CMK (cell line): Measurements from ENCODE around the gene ZNF22.

Experiments used
- DNase-seq: peaks from one replicate; pipeline ENCODE4 v3.0.0-alpha.2; 2010; ENCODE audit warnings: low read depth

ZNF22 gene

DNA sequence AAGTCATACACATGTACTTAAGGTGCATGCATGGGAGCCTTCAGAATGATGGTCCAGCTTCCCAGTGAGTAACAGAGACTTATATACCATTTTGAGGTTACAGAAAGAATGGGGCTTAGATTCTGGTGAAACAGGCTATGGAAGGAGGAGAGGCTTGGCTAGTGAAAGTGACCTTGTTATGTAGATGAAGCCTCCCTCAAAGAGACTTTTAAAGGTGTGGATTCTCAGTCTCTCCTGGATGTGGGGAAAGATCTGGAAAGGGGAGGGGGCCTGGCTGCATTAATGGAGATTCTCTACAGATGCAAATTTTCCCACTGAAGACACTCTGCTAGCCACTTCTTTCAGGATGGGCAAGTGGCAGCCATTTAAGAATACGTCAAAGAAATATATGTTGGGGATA is 35.6 kb upstream of the ZNF22 start:
- DNase-seq, result no peak

DNA sequence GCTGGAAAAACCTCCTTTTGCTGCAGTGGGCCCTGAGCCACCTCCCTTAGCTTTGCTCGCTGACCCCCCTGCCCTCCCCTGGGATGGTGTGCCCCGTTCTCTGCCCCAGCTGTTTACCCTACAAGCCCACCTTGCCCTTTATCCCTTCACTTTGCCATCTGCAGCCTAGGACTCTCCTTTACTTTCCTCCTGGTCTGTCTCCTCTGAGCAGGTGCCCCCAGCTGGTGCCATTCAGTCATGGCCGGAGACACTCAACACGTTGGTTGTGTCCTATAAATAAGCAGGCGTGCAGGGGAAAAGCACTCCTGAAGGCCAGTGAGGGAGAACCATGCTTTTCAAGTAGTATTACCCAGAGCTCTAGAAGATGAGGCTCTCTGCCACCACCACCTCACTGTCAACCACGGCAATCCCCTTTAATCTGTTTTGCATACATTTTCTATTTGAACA is 35.0 kb upstream of the ZNF22 start:
- no peak for DNase-seq

DNA sequence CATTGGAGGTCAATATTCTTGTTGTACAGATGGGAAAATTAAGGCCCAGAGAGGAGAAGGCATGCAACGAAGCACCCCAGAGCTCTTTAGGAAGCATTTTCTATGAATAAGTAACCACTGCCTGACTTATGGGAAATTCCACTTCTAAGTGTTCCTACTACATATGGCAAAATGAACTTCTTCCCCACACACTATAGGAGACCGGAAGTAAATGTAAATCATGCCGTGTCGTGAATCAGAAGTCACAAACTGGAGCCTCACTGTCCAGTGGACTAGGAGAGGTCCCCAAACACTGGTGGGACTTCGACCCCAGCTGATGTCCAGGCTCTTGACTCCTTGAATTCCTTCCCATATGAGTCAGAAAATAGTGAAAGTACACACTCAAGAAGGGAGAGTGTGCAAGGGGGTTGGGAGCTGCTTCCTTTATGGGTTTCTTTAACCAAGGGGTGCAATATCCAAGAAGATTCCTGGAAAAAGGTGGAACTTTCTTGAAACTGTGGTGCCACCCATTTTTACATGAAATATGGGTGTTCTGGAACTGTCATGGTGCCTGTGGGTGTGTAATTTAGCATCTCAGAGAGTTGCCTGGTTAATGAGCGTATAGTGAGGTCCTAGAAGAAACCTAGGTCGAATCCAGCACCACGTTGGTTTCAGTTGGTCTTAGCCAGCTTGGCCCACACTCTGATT is 34.5 kb upstream of the ZNF22 start:
- no peak for DNase-seq

DNA sequence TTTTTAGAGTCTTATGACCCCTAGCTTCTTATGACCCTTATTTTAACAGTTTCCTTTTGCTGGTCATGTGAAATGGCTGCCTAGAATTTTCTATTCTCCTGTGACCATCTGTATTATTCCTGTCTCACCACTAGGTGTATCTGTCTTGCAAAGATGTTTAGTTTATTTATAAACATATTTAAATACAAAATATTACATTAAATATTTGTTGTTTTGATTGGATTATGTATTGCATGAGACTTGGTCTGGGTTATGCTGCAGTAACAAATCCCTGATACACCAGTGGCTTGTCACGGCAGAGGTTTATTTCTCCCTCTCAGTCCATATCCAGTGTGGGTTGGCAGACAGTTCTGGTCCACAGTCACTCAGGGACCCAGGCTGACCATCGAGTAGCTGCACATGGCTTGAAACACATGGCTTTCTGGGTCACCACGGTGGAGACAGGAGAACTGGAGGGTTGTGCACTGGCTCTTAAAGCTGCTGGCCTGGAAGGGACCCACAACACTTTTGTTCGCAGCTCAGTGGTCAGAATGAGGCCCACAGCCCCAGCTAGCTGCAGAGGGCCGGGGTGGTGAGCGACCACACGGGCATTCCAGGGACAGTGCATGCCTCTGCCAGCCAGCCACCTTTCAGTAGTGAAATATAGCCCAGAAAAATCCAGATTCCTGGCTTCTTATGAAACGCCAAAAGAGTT is 33.8 kb upstream of the ZNF22 start:
- no peak for DNase-seq

DNA sequence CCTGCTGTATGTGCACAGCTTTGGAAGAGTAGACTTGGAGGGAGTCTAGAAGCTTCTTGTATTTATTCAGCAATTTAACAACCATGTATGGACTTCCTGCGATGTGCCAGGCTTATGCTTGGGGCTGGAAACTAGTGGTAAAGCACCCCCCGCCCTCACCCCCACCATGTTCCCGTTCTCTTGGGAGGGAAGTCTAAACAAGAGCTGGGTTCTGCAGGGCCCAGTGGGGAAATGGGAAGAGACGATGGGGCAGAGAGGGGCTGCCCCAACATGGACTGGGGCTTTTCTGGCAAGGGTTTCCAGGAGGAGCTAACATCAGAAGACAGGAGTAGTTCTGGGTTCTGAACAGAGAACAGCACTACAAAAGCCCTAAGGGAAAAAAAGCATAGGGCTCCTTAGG is 33.1 kb upstream of the ZNF22 start:
- no peak for DNase-seq

DNA sequence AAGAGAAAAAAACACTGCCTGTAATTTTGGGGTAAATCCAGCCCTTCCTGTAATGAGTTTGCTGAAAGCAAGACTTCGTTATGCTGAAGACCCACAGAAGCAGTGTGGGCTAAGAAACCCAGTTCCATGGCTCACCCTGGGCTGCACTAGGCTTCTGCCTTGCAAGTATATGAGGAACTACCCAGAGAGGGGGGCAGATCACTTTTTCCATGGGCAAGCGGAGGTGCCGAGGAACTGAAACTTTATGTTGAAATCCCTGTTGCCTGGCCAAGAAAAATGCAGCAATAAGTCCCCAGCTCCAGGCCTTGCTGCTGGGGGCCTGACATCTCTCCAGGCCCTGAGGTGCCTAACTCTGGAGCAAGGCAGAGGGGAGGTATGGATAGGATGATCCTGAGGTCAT is 32.6 kb upstream of the ZNF22 start:
- no peak for DNase-seq

DNA sequence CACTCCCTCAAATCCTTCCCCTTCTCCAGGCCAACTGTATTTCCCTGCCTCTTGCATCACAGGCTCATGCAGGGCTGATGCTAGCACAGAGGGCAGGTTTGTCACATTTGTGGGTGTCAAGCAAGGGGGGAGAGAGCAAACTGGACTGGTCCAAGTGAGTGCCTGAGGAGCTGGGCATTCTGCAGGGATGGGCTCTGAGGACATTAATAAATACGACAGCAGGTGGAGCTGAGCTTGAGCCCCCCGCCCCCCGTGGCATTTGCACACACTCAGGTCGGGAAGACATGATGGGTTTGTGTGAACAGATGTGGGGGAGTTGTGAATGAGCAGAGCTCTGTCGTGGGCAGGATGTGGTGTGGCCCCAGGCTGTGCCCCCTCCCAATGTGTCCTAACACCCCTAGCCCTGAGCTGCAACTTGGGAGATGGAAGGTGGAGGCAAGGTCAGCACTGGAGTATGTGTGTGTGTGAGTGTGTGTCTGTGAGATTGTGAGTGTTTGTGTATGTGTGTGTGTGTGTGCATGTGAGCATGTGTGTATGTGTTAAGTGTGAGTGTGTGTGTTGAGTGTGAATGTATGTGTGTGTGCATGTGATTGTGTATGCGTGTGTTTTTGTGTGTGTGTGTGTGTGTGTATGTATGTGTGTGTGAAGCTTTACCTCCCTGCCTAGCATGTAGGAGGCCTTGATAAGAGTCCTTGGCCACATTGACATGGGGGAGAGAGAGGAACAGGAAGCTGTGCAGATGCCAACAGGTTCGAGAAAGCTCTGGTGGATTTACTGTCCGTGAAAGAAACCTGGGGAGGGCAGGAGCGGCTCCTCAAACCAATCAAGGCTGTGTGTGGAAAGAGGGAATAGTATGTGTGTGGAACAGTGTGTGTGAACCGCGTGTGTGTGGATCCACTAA is 32.0 kb upstream of the ZNF22 start:
- peak; percentile 61 for DNase-seq

DNA sequence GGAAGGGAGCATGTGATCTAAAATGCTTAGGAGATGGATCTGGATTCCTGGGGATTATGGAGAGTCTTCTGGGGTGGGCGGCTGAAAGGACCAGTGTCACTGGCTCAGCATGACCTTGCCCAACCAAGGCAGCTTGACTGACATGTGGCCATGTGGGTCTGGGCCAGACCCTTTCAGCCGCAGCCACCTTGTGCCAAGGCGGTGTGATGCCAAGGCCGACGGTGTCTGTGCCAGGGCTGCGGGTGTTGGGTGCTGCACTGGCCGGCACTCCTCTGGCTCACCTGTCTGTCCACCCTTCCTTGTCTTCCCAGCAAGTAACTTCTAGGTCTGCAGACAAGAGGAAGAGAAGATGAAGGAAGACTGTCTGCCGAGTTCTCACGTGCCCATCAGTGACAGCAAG is 30.9 kb upstream of the ZNF22 start:
- DNase-seq, result no peak

DNA sequence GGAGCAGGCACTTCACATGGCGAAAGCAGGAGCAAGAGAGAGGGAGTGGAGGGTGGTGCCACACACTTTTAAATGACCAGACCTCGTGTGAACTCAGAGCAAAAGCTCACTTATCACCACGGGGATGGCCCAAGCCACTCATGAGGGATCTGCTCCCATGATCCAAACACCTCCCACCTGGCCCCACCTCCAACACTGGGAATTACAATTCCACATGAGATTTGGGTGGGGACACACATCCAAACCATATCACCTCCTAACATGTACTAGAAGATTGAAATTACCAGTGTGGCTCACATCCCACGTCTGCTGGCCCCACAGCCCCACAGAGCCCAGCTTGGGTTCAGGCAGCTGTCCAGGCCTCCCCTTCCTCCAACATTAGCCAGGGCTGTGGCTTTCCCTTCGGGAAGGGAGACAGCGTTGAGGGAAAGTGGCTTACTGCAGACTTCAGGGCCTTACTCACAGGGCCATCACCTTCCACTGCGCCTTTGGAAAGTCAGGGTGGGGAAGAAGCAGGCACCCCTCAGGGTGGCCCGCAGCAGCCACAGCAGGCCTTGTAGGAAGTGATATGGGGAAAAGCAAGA is 29.8 kb upstream of the ZNF22 start:
- no peak for DNase-seq

DNA sequence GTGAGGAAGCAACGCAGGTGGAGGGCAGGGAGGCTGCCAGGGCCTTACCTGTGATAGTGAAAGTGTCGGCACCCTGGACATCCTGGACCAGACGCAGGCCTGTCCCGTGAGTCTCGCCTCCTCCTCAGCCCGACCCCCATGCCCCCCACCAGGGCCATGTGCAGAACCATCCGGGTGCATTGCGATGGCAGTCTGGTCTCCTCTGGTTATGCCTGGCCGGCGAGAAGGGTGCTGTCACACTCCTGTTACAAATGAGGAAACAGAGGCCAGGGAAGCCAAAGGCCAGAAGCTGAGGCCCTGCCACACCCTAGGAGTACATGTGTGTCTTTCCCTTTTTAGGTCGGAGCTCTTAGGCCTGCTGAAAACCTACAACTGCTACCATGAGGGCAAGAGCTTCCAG is 29.3 kb upstream of the ZNF22 start:
- no peak for DNase-seq

DNA sequence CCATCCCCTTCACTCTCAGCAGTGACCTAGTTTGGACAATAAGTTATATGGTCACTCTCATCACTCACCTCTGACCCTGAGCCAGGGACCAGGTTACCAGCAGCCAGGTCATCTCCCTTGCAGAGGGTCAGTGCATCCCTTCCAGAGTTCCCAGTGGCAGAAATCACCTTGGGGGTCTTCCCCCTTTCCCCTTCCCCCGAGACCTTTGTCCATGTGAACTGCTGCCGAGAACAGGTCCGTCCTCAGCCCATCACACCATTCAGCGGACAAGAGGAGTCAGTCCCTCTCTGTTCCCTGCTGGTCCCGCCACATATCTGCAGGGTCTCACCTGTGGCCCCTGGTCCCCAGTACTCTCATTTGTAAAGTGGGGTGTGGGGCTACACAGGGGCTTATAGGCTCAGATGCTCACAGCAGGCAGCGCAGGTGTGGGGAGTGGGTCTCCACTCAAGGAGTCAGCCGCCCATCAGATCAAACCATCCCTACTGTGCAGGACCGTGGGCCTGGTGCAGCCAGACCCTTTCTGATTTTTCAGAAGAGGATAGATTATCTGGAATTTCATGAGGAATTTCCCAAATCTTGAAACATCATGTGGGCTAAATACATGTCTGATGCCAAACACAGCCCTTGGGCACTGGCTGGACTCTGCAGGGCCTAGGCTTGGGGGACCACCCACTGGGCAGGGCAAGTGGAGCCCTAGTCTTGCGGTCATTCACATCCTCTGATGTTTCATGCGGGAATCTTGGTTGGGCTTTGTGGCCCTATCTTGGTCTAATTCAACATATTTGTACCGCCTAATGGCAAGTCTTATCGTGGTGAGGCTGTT is 28.6 kb upstream of the ZNF22 start:
- no peak for DNase-seq

DNA sequence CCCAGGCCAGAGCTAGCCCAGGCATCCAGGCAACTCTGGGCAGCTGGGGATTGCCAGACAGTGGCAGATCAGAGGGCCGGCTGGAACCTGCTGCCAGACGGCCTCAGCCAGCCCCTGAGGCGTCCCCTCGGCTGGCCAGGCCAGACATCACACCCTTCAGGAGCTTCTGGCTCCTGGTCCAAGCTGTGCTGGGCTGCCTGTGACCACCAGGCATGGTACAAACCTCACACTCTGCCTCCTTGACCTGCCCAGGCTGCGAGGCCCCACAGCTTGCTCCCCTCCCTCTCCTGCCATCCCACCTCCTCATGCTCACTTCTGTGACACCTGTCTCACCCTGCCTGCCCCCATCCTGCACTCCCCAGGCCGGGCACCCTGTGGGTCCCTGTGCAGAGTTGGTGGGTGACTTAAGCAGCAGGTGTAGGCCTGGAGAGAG is 27.8 kb upstream of the ZNF22 start:
- DNase-seq, result no peak

DNA sequence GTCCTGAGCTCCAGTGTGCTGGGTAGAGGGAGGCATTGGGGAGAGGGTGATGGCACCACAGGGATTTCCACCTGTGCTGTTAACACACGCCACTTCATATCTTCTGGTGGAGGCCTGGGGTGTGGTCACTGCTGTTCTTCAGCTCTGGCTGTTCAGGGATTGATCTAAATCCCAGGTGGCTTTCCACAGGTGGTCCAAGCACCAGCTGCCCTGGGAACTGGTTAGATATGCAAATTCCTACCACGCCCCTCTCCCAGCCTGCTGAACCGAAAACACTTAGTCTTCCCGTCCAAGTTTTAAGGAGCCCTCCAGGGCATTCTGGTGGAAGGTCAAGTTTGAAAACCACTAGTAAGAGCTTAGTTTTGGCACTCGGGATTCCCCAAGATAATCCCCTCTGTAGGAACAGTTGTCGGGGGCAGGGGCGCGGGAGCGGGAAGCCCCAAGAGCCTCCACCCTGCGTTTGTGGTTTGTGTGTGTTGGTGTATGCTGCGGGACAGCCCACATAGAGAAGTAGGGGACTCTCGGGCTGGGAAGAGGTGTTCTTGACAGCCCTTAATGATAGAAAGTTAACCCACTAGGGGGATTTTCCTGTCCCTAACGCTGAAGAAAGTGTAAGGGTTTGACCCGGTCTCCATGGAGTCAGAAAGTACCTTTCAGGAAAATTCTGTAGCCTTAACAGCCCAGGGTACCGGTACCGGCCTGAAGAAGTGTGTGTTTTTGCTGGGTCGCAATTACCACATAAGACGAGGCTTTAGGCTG is 27.2 kb upstream of the ZNF22 start:
- no peak for DNase-seq

DNA sequence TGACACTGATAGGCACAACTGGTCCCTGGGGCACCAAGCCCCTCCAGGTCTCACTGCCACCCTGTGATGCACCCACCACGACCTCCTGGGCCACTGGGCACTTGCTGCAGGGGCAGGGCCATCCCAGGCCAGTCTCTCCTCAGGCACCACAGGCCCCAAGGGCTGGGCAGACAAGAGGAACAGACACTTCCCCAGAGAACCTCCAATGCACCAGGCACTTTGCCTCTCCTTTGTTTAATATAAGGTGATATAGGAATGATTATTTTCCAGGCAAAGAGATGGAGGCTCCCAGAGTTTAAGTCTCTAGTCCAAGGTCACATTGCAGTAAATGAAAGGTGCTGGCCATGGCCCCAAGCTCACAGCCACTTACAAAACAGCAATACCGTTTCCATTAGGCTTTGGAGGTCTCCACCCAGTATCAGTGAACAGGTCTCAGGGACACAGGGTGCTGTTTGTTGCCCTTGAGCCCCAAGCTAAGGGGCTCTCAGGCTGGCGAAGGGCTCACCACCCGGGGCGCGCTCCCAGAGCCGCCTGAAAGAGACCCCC is 26.6 kb upstream of the ZNF22 start:
- DNase-seq, result no peak

DNA sequence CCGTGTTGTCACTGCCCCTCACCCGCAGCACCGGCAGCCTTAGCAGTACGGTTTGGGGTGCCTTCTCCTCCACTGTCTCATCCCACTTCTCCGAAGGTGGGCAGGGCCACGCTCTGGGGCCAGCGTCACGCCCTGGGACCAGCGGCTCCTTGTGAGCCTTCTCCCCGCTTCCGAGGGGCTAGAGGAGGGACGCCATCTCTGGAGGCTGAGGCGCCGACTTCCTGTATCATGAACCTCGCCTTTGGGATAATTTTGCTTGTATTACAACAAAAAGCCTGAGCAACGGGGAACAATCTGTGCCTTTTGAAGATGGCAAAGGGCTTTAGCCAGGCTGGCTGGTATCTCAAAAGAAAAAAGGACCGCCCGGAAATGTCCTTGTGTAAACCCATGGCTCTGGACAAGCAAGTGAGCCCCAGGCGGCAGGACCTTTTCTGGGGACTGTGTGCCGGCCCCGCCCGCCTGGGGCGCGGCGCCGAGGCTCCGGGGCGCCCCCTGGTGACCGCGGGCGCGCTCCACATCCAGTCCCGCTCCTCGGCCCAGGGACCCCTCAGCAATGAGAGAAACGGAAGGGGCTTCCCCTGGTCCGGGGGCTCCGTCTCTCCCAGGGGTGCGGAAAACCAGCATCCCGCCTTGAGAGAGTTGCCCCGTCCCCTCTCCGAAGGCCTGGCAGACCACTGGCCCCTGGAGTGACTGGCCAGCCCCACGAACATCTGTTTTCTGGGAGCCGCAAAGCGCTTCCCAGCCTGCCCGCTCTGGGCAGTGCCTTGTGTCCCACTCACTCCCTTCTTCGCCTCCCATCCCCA is 25.9 kb upstream of the ZNF22 start:
- DNase-seq, result no peak

DNA sequence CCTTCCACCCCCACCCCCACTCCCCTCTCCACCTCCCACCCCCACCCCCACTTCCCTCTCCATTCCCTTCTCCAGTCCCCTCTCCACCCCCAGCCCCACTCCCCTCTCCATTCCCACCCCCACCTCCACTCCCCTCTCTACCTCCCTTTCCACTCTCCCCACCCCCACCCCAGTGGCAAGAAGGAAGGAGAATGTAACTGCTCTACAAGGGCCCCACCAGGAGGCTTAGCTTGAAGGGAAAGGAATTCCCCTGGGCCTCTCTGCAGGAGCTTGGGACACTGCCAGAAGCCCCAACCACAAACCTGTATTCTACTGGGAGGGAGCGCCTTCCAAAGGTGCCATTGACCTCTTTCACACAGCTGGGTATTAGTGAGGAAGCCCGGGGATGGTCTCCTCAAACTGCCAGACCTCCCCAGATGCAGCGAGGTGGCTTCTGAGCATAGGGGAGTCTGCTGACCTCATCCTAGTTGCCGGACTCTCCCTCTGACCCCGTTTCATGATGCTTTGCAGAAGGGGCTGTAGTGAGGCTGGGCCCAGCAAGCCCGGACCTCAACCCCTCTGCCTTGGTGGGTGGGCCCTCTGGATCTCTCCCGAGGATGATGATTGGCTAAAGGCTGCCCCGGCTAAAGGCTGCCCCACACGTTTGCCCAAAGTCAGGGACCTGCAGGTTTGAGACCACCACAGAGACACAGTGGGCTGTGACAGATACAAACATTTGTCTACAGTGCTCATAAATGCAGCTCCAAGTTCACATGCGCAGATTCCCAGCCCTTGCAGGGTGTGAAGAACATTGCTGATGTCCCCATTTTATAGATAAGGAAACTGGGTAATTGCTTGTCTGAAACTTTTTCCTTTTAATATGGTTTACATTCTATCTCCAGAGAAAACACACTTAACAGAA is 25.0 kb upstream of the ZNF22 start:
- no peak for DNase-seq

DNA sequence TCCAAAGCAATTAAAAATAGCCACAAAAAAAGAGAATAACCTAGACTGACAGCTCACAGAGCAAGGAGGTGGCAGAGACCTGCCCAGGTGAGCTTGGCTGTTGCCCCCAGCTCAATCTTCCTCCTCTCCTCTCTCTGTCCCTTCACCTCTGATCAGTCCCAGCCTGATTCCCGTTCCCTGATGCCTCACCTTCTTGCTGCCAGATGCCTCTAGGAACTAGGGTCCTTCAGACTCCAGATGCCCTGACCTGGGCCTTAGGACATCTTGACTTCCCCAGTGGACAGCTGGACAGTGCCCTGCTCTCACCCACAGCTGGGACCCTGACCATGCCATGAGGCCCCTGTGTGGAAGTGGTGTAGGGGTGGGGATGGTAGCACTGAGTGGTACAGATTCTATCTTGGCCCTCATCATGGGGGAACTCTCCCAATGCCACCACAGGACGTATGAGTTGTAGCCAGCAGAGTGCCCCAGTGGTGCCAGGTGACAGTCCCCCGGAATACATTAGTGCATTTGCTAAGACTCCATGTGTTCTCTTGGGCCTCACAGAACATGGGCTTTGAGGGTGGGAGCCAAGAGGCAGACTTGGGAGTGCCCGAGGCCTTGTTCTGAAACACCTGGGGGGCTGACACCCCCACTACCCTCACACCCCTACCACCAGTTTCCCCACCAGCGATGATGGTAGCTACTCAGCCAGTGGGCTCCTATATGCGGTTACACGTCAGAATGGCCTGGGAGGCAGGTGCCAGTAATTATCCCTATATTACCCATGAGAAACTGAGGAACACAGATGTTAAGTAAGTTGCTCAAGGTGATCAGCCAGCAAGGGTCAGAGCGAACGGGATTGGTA is 24.1 kb upstream of the ZNF22 start:
- no peak for DNase-seq
